IMR-90 (cell line): ENCODE results near the gene GPR152. TPM values are rescaled to one million over a fixed set of nuclear protein-coding genes. Genes with fewer than 3 reads are reported as not detected.
A peak's percentile ranks its signal among the peaks of the same experiment; 100 is the strongest.

Experiments used
- ATAC-seq: fragments of 200-7000 bp; cut with Tn5 transposase; 2 replicates; pipeline ENCODE4 v1.9.1; 2020; ENCODE audit warnings: low read depth, mild to moderate bottlenecking, moderate library complexity
- BruUV-seq: library from RNA; stranded (reverse); fragments of 400-500 nt; replicated peaks from 2 replicates; lab custom pipeline; 2021; lab: Mats Ljungman, UMichigan
- CTCF ChIA-PET: fragments of 300-600 bp; formaldehyde crosslinking; extraction: SDS; loops from one replicate; lab custom pipeline; 2021; ENCODE audit warnings: antibody characterized with exemption; lab: Yijun Ruan, JAX
- POLR2A ChIA-PET: fragments of 300-600 bp; sonication (Branson Sonifier 250); formaldehyde crosslinking; loops from one replicate; lab custom pipeline; 2022; ENCODE audit warnings: antibody characterized with exemption; ENCODE audit not compliant: unreplicated experiment; lab: Charles Lee
- DNase-seq: peaks from one replicate; pipeline ENCODE4 v3.0.0; 2013
- H2AFZ ChIP-seq: replicated peaks from 2 replicates; pipeline ENCODE3; 2013; ENCODE audit warnings: low read length, mild to moderate bottlenecking; ENCODE audit not compliant: poor library complexity
- H2AK5ac ChIP-seq: 2 replicates; pipeline ENCODE4 v1.6.1; 2013; ENCODE audit warnings: low read depth, low read length, inconsistent platforms
- H2AK9ac ChIP-seq: replicated peaks from 2 replicates; pipeline ENCODE3; 2013; ENCODE audit warnings: mild to moderate bottlenecking, low read depth, low read length, moderate library complexity; ENCODE audit not compliant: poor library complexity
- H2BK120ac ChIP-seq: 2 replicates; pipeline ENCODE4 v1.6.1; 2013; ENCODE audit warnings: low read depth, low read length, inconsistent platforms
- H2BK15ac ChIP-seq: 3 replicates; pipeline ENCODE4 v1.6.1; 2013; ENCODE audit warnings: low read depth, low read length, inconsistent platforms
- H2BK20ac ChIP-seq: 2 replicates; pipeline ENCODE4 v1.6.1; 2013; ENCODE audit warnings: low read depth, mild to moderate bottlenecking, inconsistent platforms, low read length, moderate library complexity
- H2BK5ac ChIP-seq: 2 replicates; pipeline ENCODE4 v1.6.1; 2013; ENCODE audit warnings: mild to moderate bottlenecking, low read depth, low read length, inconsistent platforms; ENCODE audit not compliant: poor library complexity, severe bottlenecking
- H3K14ac ChIP-seq: replicated peaks from 2 replicates; pipeline ENCODE4 v1.6.1; 2013; ENCODE audit warnings: low read depth, low read length, inconsistent platforms
- H3K18ac ChIP-seq: 2 replicates; pipeline ENCODE4 v1.6.1; 2013; ENCODE audit warnings: low read depth, low read length, control low read depth
- H3K23ac ChIP-seq: 2 replicates; pipeline ENCODE4 v1.6.1; 2013; ENCODE audit warnings: low read depth, low read length, inconsistent platforms
- H3K27ac ChIP-seq: 2 replicates; pipeline ENCODE4 v1.5.1; 2013; ENCODE audit warnings: mild to moderate bottlenecking, control low read depth, low read length; ENCODE audit not compliant: insufficient read depth
- H3K27me3 ChIP-seq: 2 replicates; pipeline ENCODE4 v1.6.1; 2013; ENCODE audit warnings: low read length; ENCODE audit not compliant: control insufficient read depth, insufficient read depth
- H3K36me3 ChIP-seq: 2 replicates; pipeline ENCODE4 v1.6.1; 2013; ENCODE audit warnings: low read length, mixed read lengths; ENCODE audit not compliant: control insufficient read depth, insufficient read depth
- H3K4ac ChIP-seq: 2 replicates; pipeline ENCODE4 v1.6.1; 2013; ENCODE audit warnings: low read depth, low read length, inconsistent platforms
- H3K4me1 ChIP-seq: 2 replicates; pipeline ENCODE4 v1.6.1; 2013; ENCODE audit warnings: low read length, mixed read lengths; ENCODE audit not compliant: control insufficient read depth, insufficient read depth
- H3K4me2 ChIP-seq: 2 replicates; pipeline ENCODE4 v1.6.1; 2013; ENCODE audit warnings: low read depth, mild to moderate bottlenecking, control low read depth, low read length, moderate library complexity
- H3K4me3 ChIP-seq: 2 replicates; pipeline ENCODE4 v1.5.1; 2013; ENCODE audit warnings: low read depth, mild to moderate bottlenecking, control low read depth, low read length, moderate library complexity; ENCODE audit not compliant: insufficient read depth
- H3K56ac ChIP-seq: 2 replicates; pipeline ENCODE4 v1.6.1; 2013; ENCODE audit warnings: low read length, inconsistent platforms; ENCODE audit not compliant: insufficient read depth; ENCODE audit errors: extremely low read depth
- H3K79me1 ChIP-seq, 2 experiments: 2 replicates each; pipeline ENCODE4 v1.6.1; 2013; ENCODE audit warnings: low read length in 2 of 2, inconsistent platforms in 1 of 2, low read depth in 1 of 2
- H3K9ac ChIP-seq: 2 replicates; pipeline ENCODE4 v1.6.1; 2013; ENCODE audit warnings: low read depth, low read length, control low read depth
- H3K9me1 ChIP-seq: 2 replicates; pipeline ENCODE4 v1.6.1; 2013; ENCODE audit warnings: low read length, inconsistent platforms; ENCODE audit not compliant: insufficient read depth
- H3K9me3 ChIP-seq: 2 replicates; pipeline ENCODE4 v1.6.1; 2013; ENCODE audit warnings: low read length; ENCODE audit not compliant: control insufficient read depth, insufficient read depth
- H4K20me1 ChIP-seq: 2 replicates; pipeline ENCODE4 v1.6.1; 2013; ENCODE audit warnings: low read length, inconsistent platforms; ENCODE audit not compliant: insufficient read depth
- H4K5ac ChIP-seq: 2 replicates; pipeline ENCODE4 v1.6.1; 2013; ENCODE audit warnings: mild to moderate bottlenecking, low read depth, low read length, control low read depth
- H4K8ac ChIP-seq, 2 experiments: 2 replicates each; pipeline ENCODE4 v1.6.1; 2013; ENCODE audit warnings: low read depth in 2 of 2, low read length in 2 of 2, control low read depth in 1 of 2, inconsistent platforms in 1 of 2
- H4K91ac ChIP-seq: 2 replicates; pipeline ENCODE4 v1.6.1; 2013; ENCODE audit warnings: low read depth, low read length, inconsistent platforms; ENCODE audit not compliant: insufficient read depth
- BHLHE40 ChIP-seq: fragments of 150-350 bp; IDR thresholded peaks from 2 replicates; pipeline ENCODE4 v1.6.1; 2016; ENCODE audit warnings: mild to moderate bottlenecking, low read depth, low read length
- CEBPB ChIP-seq: IDR thresholded peaks from 2 replicates; pipeline ENCODE4 v1.6.1; 2012; ENCODE audit warnings: low read depth, low read length, improper control_type of control experiment
- CHD1 ChIP-seq: IDR thresholded peaks from 2 replicates; pipeline ENCODE4 v1.6.1; 2012; ENCODE audit warnings: low read depth, low read length, improper control_type of control experiment
- CTCF ChIP-seq: conservative IDR thresholded peaks from 2 replicates; pipeline ENCODE4 v1.5.1; 2012; ENCODE audit warnings: mild to moderate bottlenecking, low read depth, low read length, improper control_type of control experiment
- ELK1 ChIP-seq: fragments of 150-350 bp; IDR thresholded peaks from 2 replicates; pipeline ENCODE4 v1.6.1; 2016; ENCODE audit warnings: low read depth, mild to moderate bottlenecking, low read length, moderate library complexity, borderline replicate concordance
- FOS ChIP-seq: fragments of 150-350 bp; IDR thresholded peaks from 2 replicates; pipeline ENCODE4 v1.6.1; 2016; ENCODE audit warnings: low read depth, low read length
- MAFK ChIP-seq: IDR thresholded peaks from 2 replicates; pipeline ENCODE4 v1.6.1; 2012; ENCODE audit warnings: low read depth, low read length, improper control_type of control experiment
- MAZ ChIP-seq: IDR thresholded peaks from 2 replicates; pipeline ENCODE4 v1.6.1; 2012; ENCODE audit warnings: low read depth, mild to moderate bottlenecking, low read length, improper control_type of control experiment, moderate library complexity, borderline replicate concordance
- MXI1 ChIP-seq: IDR thresholded peaks from 2 replicates; pipeline ENCODE4 v1.6.1; 2012; ENCODE audit warnings: low read depth, mild to moderate bottlenecking, low read length, moderate library complexity, borderline replicate concordance
- NFE2L2 ChIP-seq: fragments of 150-350 bp; IDR thresholded peaks from 2 replicates; pipeline ENCODE4 v1.6.1; 2016; ENCODE audit warnings: low read depth, mild to moderate bottlenecking, low read length
- POLR2A ChIP-seq: IDR thresholded peaks from 2 replicates; pipeline ENCODE4 v1.6.1; 2012; ENCODE audit warnings: mild to moderate bottlenecking, low read depth, low read length
- RAD21 ChIP-seq: IDR thresholded peaks from 2 replicates; pipeline ENCODE4 v1.6.1; 2012; ENCODE audit warnings: low read length, improper control_type of control experiment
- RCOR1 ChIP-seq: IDR thresholded peaks from 2 replicates; pipeline ENCODE4 v1.6.1; 2012; ENCODE audit warnings: mild to moderate bottlenecking, low read length, improper control_type of control experiment; ENCODE audit not compliant: insufficient replicate concordance
- RFX5 ChIP-seq: IDR thresholded peaks from 2 replicates; pipeline ENCODE4 v1.8.0; 2012; ENCODE audit warnings: low read depth, mild to moderate bottlenecking, low read length, moderate library complexity
- SMC3 ChIP-seq: fragments of 150-350 bp; IDR thresholded peaks from 2 replicates; pipeline ENCODE4 v1.6.1; 2016; ENCODE audit warnings: low read depth, mild to moderate bottlenecking, antibody characterized with exemption, low read length, moderate library complexity
- USF2 ChIP-seq: fragments of 150-350 bp; IDR thresholded peaks from 2 replicates; pipeline ENCODE4 v1.6.1; 2017; ENCODE audit warnings: mild to moderate bottlenecking, antibody characterized with exemption, low read length, low read depth
- WGBS, 2 experiments: methylation state at CpG; one replicate each; pipeline versions ENCODE4 v1.1.5 to v1.1.7; 2013; ENCODE audit warnings: missing lambda C conversion rate in 2 of 2; ENCODE audit not compliant: insufficient read length in 1 of 2; ENCODE audit errors: extremely low coverage in 2 of 2; 5-methylcytosine and 5-hydroxymethylcytosine counted together
- dilution Hi-C: fragments of 300-500 bp; cut with HindIII; formaldehyde crosslinking; loops from one replicate; pipeline ENCODE4 v1.14.3; 2018; ENCODE audit warnings: low sequenced_read_pairs; ENCODE audit not compliant: unreplicated experiment
- in situ Hi-C: fragments of 300-500 bp; cut with MboI; formaldehyde crosslinking; loops from 3 replicates; pipeline ENCODE4 v1.14.3; 2019; ENCODE audit warnings: low sequenced_read_pairs, inconsistent platforms, mixed read lengths
- intact Hi-C: fragments of 100-400 bp; cut with micrococcal nuclease; formaldehyde crosslinking; loops from 2 replicates; pipeline ENCODE4 v1.10.0; 2022
- polyA plus RNA-seq, 3 experiments: library from polyadenylated mRNA; depleted of rRNA; stranded (reverse); fragments of >200 nt; gene quantifications; 2 replicates each; pipeline ENCODE4 v1.2.3, GENCODE V29; 2012; ENCODE audit warnings: low replicate concordance in 1 of 3
- total RNA-seq: library from RNA; depleted of rRNA; stranded (reverse); fragments of >200 nt; gene quantifications from 2 replicates; pipeline ENCODE4 v1.2.3, GENCODE V29; 2012

Gene GPR152
- total and polyA plus RNA-seq, 2 of the 4 experiments (the other 2 are of a cell fraction) = not detected

- Histone ChIP-seq H2BK20ac (no peak overlapping the region), H2AFZ (no peak overlapping the region), H3K79me1 (peaks cover 0 to 8% of the 10 kb centered on the region in 2 experiments; a peak in 2 of 4 replicates), H3K9me1 (no peaks in the 10 kb centered on the region), H3K4me3 (no peak overlapping the region), H3K4me1 (peaks cover 4% of the 10 kb centered on the region), H4K8ac (no peak overlapping the region), H3K4me2 (no peak overlapping the region), H4K5ac (no peak overlapping the region), H4K91ac (no peak overlapping the region), H3K9ac (no peak overlapping the region), H3K56ac (no peak overlapping the region), H3K27me3 (peaks cover 3% of the 10 kb centered on the region), H3K14ac (no peak overlapping the region), H3K9me3 (no peaks in the 10 kb centered on the region), H2BK120ac (no peak overlapping the region), H3K18ac (no peak overlapping the region), H3K27ac (no peak overlapping the region), H2BK5ac (no peak overlapping the region), H2AK9ac (peak overlapping the region; percentile 72), H2AK5ac (no peak overlapping the region), H3K36me3 (no peaks in the 10 kb centered on the region), H4K20me1 (no peaks in the 10 kb centered on the region), H3K23ac (no peak overlapping the region), H3K4ac (no peak overlapping the region), H2BK15ac (no peak overlapping the region)
- in situ Hi-C loops (no loop called here), dilution Hi-C loops (no loop called here), intact Hi-C loops (no loop called here)
- DNase-seq (no peak), ATAC-seq (no peak)
- CTCF ChIA-PET = interaction anchor here (0.6 kb wide), 1 partner anchor 72 kb away, joined by 3 read pairs; no protein-coding TSS in a partner anchor
- no CpG with 5 or more reads among the region's 7 CpGs for WGBS, 2 experiments
- TF ChIP-seq MAZ (no peak), POLR2A (no peak), RFX5 (no peak), USF2 (no peak), BHLHE40 (no peak), CEBPB (no peak), ELK1 (no peak), SMC3 (no peak), CTCF (no peak), CHD1 (no peak), MXI1 (no peak), FOS (no peak), MAFK (no peak), NFE2L2 (no peak), RCOR1 (no peak), RAD21 (no peak)
- BruUV-seq = no TSS peak
- POLR2A ChIA-PET = no interaction called here
Measured at GRCh38 chr11:67472882-67473281, 20.4 kb upstream of the GPR152 start.
